GM18517 (cell line): Measurements from ENCODE around the gene LCN10.
"Not testable (repeated sequence)": the region's sequence is repeated elsewhere in the genome, so short reads cannot be mapped to it uniquely, and the experiment has no call there.

Source experiments
- ATAC-seq: cut with Tn5 transposase; IDR thresholded peaks from one replicate; pipeline ENCODE4 v1.9.1; 2021; ENCODE audit warnings: mild to moderate bottlenecking, moderate library complexity; ENCODE audit not compliant: unreplicated experiment

Gene LCN10

GRCh38 chr9:136704741-136705140, 38.0 kb downstream of the LCN10 start:
- ATAC-seq = not testable (repeated sequence)

GRCh38 chr9:136703276-136703860, 39.4 kb downstream of the LCN10 start:
- no peak for ATAC-seq

GRCh38 chr9:136701668-136702053, 41.1 kb downstream of the LCN10 start:
- ATAC-seq = no peak

GRCh38 chr9:136700959-136701667, 41.6 kb downstream of the LCN10 start:
- ATAC-seq = no peak

GRCh38 chr9:136700304-136700703, 42.4 kb downstream of the LCN10 start:
- no peak for ATAC-seq

- ATAC-seq = no peak
Measured at GRCh38 chr9:136698635-136699246, 44.0 kb downstream of the LCN10 start.

GRCh38 chr9:136697821-136698526, 44.8 kb downstream of the LCN10 start:
- ATAC-seq = no peak

- ATAC-seq = no peak
Measured at GRCh38 chr9:136697146-136697820, 45.5 kb downstream of the LCN10 start.

- ATAC-seq = no peak
Measured at GRCh38 chr9:136696502-136696901, 46.2 kb downstream of the LCN10 start.

- ATAC-seq = no peak
Measured at GRCh38 chr9:136695955-136696354, 46.8 kb downstream of the LCN10 start.

GRCh38 chr9:136695435-136695895, 47.3 kb downstream of the LCN10 start:
- no peak for ATAC-seq

GRCh38 chr9:136694872-136695247, 47.9 kb downstream of the LCN10 start:
- ATAC-seq = no peak

GRCh38 chr9:136694163-136694871, 48.4 kb downstream of the LCN10 start:
- no peak for ATAC-seq

- no peak for ATAC-seq
Measured at GRCh38 chr9:136693490-136694162, 49.1 kb downstream of the LCN10 start.

GRCh38 chr9:136693135-136693489, 49.6 kb downstream of the LCN10 start:
- no peak for ATAC-seq

GRCh38 chr9:136692185-136693134, 50.3 kb downstream of the LCN10 start:
- no peak for ATAC-seq

- no peak for ATAC-seq
Measured at GRCh38 chr9:136691316-136692184, 51.2 kb downstream of the LCN10 start.

- ATAC-seq = no peak
Measured at GRCh38 chr9:136690806-136691261, 51.9 kb downstream of the LCN10 start.
